Endodermal cell (in vitro differentiated cells): Measurements from ENCODE around the gene MLLT6. TPM values are rescaled to one million over a fixed set of nuclear protein-coding genes. Genes with fewer than 3 reads are reported as not detected.

ENCODE experiments used
- DNase-seq: peaks from one replicate; pipeline ENCODE4 v3.0.0-alpha.2; 2017
- H3K27ac ChIP-seq: 2 replicates; pipeline ENCODE4 v1.5.1; 2013; ENCODE audit warnings: mild to moderate bottlenecking, low read depth, low read length, moderate library complexity
- H3K27me3 ChIP-seq: 2 replicates; pipeline ENCODE4 v1.6.1; 2013; ENCODE audit warnings: mild to moderate bottlenecking, low read length, moderate library complexity; ENCODE audit not compliant: insufficient read depth, control insufficient read depth, poor library complexity, severe bottlenecking
- H3K36me3 ChIP-seq: 2 replicates; pipeline ENCODE4 v1.7.0; 2013; ENCODE audit warnings: mild to moderate bottlenecking, low read length, moderate library complexity; ENCODE audit not compliant: control insufficient read depth, insufficient read depth
- H3K4me1 ChIP-seq: one replicate; pipeline ENCODE4 v1.7.0; 2013; ENCODE audit warnings: low read length; ENCODE audit not compliant: control insufficient read depth, insufficient read depth
- H3K4me3 ChIP-seq: 2 replicates; pipeline ENCODE4 v1.5.1; 2013; ENCODE audit warnings: mild to moderate bottlenecking, low read length, moderate library complexity
- H3K9ac ChIP-seq: 2 replicates; pipeline ENCODE4 v1.6.1; 2013; ENCODE audit warnings: mild to moderate bottlenecking, low read length, moderate library complexity; ENCODE audit not compliant: poor library complexity, severe bottlenecking; ENCODE audit errors: extremely low read depth
- H3K9me3 ChIP-seq: 2 replicates; pipeline ENCODE4 v1.6.1; 2013; ENCODE audit warnings: mild to moderate bottlenecking, low read length, moderate library complexity; ENCODE audit not compliant: control insufficient read depth
- H3K27ac Mint-ChIP-seq: 2 replicates; pipeline ENCODE4 v1.8.0; 2020; ENCODE audit warnings: mixed read lengths
- H3K27me3 Mint-ChIP-seq: 2 replicates; pipeline ENCODE4 v1.8.0; 2021; ENCODE audit warnings: mild to moderate bottlenecking, mixed read lengths; ENCODE audit not compliant: insufficient read depth
- H3K36me3 Mint-ChIP-seq: 2 replicates; pipeline ENCODE4 v1.8.0; 2020; ENCODE audit warnings: low read depth, mixed read lengths
- H3K4me1 Mint-ChIP-seq: 2 replicates; pipeline ENCODE4 v1.8.0; 2020; ENCODE audit warnings: mixed read lengths
- H3K4me3 Mint-ChIP-seq: 2 replicates; pipeline ENCODE4 v1.8.0; 2020; ENCODE audit warnings: mild to moderate bottlenecking, moderate library complexity, mixed read lengths
- H3K9me3 Mint-ChIP-seq: 2 replicates; pipeline ENCODE4 v1.8.0; 2020; ENCODE audit warnings: mild to moderate bottlenecking, mixed read lengths
- WGBS, 2 experiments: methylation state at CpG; one replicate each; pipeline versions ENCODE4 v1.1.5 to v1.1.7; 2013; ENCODE audit warnings: missing lambda C conversion rate in 2 of 2, mixed read lengths in 1 of 2; ENCODE audit not compliant: insufficient coverage in 1 of 2, insufficient read length in 1 of 2; 5-methylcytosine and 5-hydroxymethylcytosine counted together
- total RNA-seq, 2 donors: library from RNA; stranded (reverse); fragmentation: NEBNext Ultra II Directional in 1 of 2; extraction: Animal tissue kit (Norgen Biotek cat#: 25700) in 1 of 2; gene quantifications; 2 replicates in 1 of 2; 3 replicates in 1 of 2; pipeline ENCODE4 v1.2.1, GENCODE V29; 2021
- TF ChIP-seq, protein P1 (sequence below): fragments of 200-600 bp; sonication (generic); conservative IDR thresholded peaks from 2 replicates; pipeline ENCODE4 v1.5.0; 2021; ENCODE audit warnings: antibody characterized with exemption, mild to moderate bottlenecking

Gene MLLT6
- total RNA-seq, 2 donors from 2014 or later = 112 to 127 TPM

GRCh38 chr17:38741461-38741860, 36.4 kb downstream of the MLLT6 start:
- peaks cover 53% of the 10 kb centered on the region for H3K36me3 ChIP-seq
- no peaks in the 10 kb centered on the region for H3K27me3 ChIP-seq
- TF ChIP-seq, protein P1, sequence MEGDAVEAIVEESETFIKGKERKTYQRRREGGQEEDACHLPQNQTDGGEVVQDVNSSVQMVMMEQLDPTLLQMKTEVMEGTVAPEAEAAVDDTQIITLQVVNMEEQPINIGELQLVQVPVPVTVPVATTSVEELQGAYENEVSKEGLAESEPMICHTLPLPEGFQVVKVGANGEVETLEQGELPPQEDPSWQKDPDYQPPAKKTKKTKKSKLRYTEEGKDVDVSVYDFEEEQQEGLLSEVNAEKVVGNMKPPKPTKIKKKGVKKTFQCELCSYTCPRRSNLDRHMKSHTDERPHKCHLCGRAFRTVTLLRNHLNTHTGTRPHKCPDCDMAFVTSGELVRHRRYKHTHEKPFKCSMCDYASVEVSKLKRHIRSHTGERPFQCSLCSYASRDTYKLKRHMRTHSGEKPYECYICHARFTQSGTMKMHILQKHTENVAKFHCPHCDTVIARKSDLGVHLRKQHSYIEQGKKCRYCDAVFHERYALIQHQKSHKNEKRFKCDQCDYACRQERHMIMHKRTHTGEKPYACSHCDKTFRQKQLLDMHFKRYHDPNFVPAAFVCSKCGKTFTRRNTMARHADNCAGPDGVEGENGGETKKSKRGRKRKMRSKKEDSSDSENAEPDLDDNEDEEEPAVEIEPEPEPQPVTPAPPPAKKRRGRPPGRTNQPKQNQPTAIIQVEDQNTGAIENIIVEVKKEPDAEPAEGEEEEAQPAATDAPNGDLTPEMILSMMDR = no peak
- Mint-ChIP-seq H3K27me3 (no peaks in the 10 kb centered on the region), H3K36me3 (peaks cover 56% of the 10 kb centered on the region), H3K4me1 (peaks cover 41% of the 10 kb centered on the region), H3K4me3 (no peak overlapping the region), H3K27ac (peak overlapping the region; percentile 55), H3K9me3 (no peaks in the 10 kb centered on the region)
- H3K4me1 ChIP-seq = peaks cover 5% of the 10 kb centered on the region
- WGBS, 2 experiments = 92 to 96% methylated on average over 4 to 5 of the region's 5 CpGs
- no peak overlapping the region for H3K9ac ChIP-seq
- peak overlapping the region; percentile 91 for H3K27ac ChIP-seq
- no peak overlapping the region for H3K4me3 ChIP-seq
- DNase-seq = no peak
- no peaks in the 10 kb centered on the region for H3K9me3 ChIP-seq

GRCh38 chr17:38741921-38742410, 36.9 kb downstream of the MLLT6 start:
- 88 to 95% methylated on average over 2 to 7 of the region's 7 CpGs for WGBS, 2 experiments
- DNase-seq = no peak
- Mint-ChIP-seq H3K27me3 (no peaks in the 10 kb centered on the region), H3K4me3 (no peak overlapping the region), H3K4me1 (peaks cover 45% of the 10 kb centered on the region), H3K27ac (no peak overlapping the region), H3K36me3 (peaks cover 56% of the 10 kb centered on the region), H3K9me3 (no peaks in the 10 kb centered on the region)
- Histone ChIP-seq H3K9ac (no peak overlapping the region), H3K36me3 (peaks cover 53% of the 10 kb centered on the region), H3K4me1 (peaks cover 5% of the 10 kb centered on the region), H3K27me3 (no peaks in the 10 kb centered on the region), H3K4me3 (no peak overlapping the region), H3K9me3 (no peaks in the 10 kb centered on the region), H3K27ac (peak overlapping the region; percentile 91)
- TF ChIP-seq, protein P1 = no peak

- H3K4me3 Mint-ChIP-seq = peak overlapping the region; percentile 40
- no peak overlapping the region for H3K9ac ChIP-seq
- TF ChIP-seq, protein P1 = no peak
- no peaks in the 10 kb centered on the region for H3K9me3 Mint-ChIP-seq
- H3K36me3 ChIP-seq = peaks cover 48% of the 10 kb centered on the region
- H3K27ac Mint-ChIP-seq = peak overlapping the region; percentile 62
- peak overlapping the region; percentile 91 for H3K27ac ChIP-seq
- no peaks in the 10 kb centered on the region for H3K27me3 ChIP-seq
- no peak for DNase-seq
- H3K27me3 Mint-ChIP-seq = no peaks in the 10 kb centered on the region
- H3K4me1 Mint-ChIP-seq = peaks cover 45% of the 10 kb centered on the region
- peaks cover 52% of the 10 kb centered on the region for H3K36me3 Mint-ChIP-seq
- H3K4me1 ChIP-seq = peaks cover 5% of the 10 kb centered on the region
- WGBS, 2 experiments = 88 to 95% methylated on average over 20 to 22 of the region's 22 CpGs
- H3K4me3 ChIP-seq = no peak overlapping the region
- H3K9me3 ChIP-seq = no peaks in the 10 kb centered on the region
Observed at GRCh38 chr17:38742411-38743308, 37.6 kb downstream of the MLLT6 start.
